ENCODE data around the gene EID3.
"Not testable (repeated sequence)": the region's sequence is repeated elsewhere in the genome, so short reads cannot be mapped to it uniquely, and the experiment has no call there.

GRCh38 chr12:104328278-104328677, 24.7 kb downstream of the EID3 start:
- TF ChIP-seq, protein P1, sequence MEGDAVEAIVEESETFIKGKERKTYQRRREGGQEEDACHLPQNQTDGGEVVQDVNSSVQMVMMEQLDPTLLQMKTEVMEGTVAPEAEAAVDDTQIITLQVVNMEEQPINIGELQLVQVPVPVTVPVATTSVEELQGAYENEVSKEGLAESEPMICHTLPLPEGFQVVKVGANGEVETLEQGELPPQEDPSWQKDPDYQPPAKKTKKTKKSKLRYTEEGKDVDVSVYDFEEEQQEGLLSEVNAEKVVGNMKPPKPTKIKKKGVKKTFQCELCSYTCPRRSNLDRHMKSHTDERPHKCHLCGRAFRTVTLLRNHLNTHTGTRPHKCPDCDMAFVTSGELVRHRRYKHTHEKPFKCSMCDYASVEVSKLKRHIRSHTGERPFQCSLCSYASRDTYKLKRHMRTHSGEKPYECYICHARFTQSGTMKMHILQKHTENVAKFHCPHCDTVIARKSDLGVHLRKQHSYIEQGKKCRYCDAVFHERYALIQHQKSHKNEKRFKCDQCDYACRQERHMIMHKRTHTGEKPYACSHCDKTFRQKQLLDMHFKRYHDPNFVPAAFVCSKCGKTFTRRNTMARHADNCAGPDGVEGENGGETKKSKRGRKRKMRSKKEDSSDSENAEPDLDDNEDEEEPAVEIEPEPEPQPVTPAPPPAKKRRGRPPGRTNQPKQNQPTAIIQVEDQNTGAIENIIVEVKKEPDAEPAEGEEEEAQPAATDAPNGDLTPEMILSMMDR (IDR thresholded peaks at IDR 0.05) = not testable (repeated sequence)
- TF ChIP-seq POLR2A (IDR thresholded peaks at IDR 0.05) = not testable (repeated sequence)
